OCI-LY7 (cell line): ENCODE measurements around the gene PASD1. TPM values are rescaled to one million over a fixed set of nuclear protein-coding genes. Genes with fewer than 3 reads are reported as not detected.

Experiments
- BruUV-seq: library from RNA; stranded (reverse); fragments of 400-500 nt; replicated peaks from 2 replicates; lab custom pipeline; 2021; lab: Mats Ljungman, UMichigan
- CTCF ChIA-PET: fragments of 300-600 bp; sonication (Branson Sonifier 250); formaldehyde crosslinking; loops from one replicate; lab custom pipeline; 2022; ENCODE audit warnings: antibody characterized with exemption; ENCODE audit not compliant: unreplicated experiment; lab: Charles Lee
- POLR2A ChIA-PET: fragments of 300-600 bp; sonication (Branson Sonifier 250); formaldehyde crosslinking; loops from one replicate; lab custom pipeline; 2022; ENCODE audit warnings: antibody characterized with exemption; lab: Charles Lee
- DNase-seq: peaks from one replicate; pipeline ENCODE4 v3.0.0-alpha.2; 2015; ENCODE audit warnings: low spot score
- H2AFZ ChIP-seq: fragments of 200-600 bp; sonication (generic), shearing (Covaris generic); 2 replicates; pipeline ENCODE4 v1.6.1; 2014; ENCODE audit warnings: mild to moderate bottlenecking, antibody characterized with exemption, low read length, moderate library complexity
- H3K27ac ChIP-seq: fragments of 200-600 bp; sonication (generic); 2 replicates; pipeline ENCODE4 v1.5.1; 2014; ENCODE audit warnings: mixed run types, low read depth, mild to moderate bottlenecking, moderate library complexity, low read length, inconsistent platforms; ENCODE audit not compliant: poor library complexity, severe bottlenecking
- H3K36me3 ChIP-seq: fragments of 200-600 bp; sonication (generic); 2 replicates; pipeline ENCODE4 v1.6.1; 2014; ENCODE audit warnings: mild to moderate bottlenecking, antibody characterized with exemption, low read length, moderate library complexity, mixed read lengths; ENCODE audit not compliant: insufficient read depth
- H3K4me1 ChIP-seq: fragments of 200-600 bp; sonication (generic); 2 replicates; pipeline ENCODE4 v1.5.1; 2014; ENCODE audit warnings: mild to moderate bottlenecking, low read length; ENCODE audit not compliant: insufficient read depth, poor library complexity, severe bottlenecking
- H3K4me2 ChIP-seq: fragments of 200-600 bp; sonication (generic); 2 replicates; pipeline ENCODE4 v1.6.1; 2014; ENCODE audit warnings: mild to moderate bottlenecking, low read length
- H3K4me3 ChIP-seq: fragments of 200-600 bp; sonication (generic); 2 replicates; pipeline ENCODE4 v1.5.1; 2014; ENCODE audit warnings: mild to moderate bottlenecking, low read depth, low read length; ENCODE audit not compliant: poor library complexity, severe bottlenecking
- H3K79me2 ChIP-seq: fragments of 200-600 bp; sonication (generic); 2 replicates; pipeline ENCODE4 v1.6.1; 2016; ENCODE audit warnings: low read depth, mild to moderate bottlenecking, low read length, moderate library complexity, mixed read lengths; ENCODE audit not compliant: insufficient read depth
- H3K9me2 ChIP-seq: fragments of 200-600 bp; sonication (generic); 2 replicates; pipeline ENCODE4 v1.6.1; 2016; ENCODE audit warnings: mild to moderate bottlenecking, low read length, mixed read lengths; ENCODE audit not compliant: insufficient read depth
- H3K9me3 ChIP-seq: fragments of 200-600 bp; sonication (generic); 2 replicates; pipeline ENCODE4 v1.6.1; 2014; ENCODE audit warnings: mild to moderate bottlenecking, mixed run types, low read length, mixed read lengths
- H4K20me1 ChIP-seq: fragments of 200-600 bp; sonication (generic); 2 replicates; pipeline ENCODE4 v1.6.1; 2014; ENCODE audit warnings: mild to moderate bottlenecking, antibody characterized with exemption, low read length, moderate library complexity, mixed read lengths; ENCODE audit not compliant: insufficient read depth
- EZH2phosphoT487 ChIP-seq: fragments of 200-600 bp; sonication (generic); IDR thresholded peaks from 2 replicates; pipeline ENCODE4 v1.6.1; 2018; ENCODE audit warnings: low read depth, borderline replicate concordance, mild to moderate bottlenecking, mixed run types, antibody characterized with exemption, low read length, moderate library complexity, mixed read lengths
- intact Hi-C: fragments of 100-400 bp; cut with micrococcal nuclease; formaldehyde crosslinking; loops from one replicate; pipeline ENCODE4 v1.10.0; 2022; ENCODE audit not compliant: unreplicated experiment
- total RNA-seq, 2 experiments: library from RNA; depleted of rRNA in 1 of 2; stranded (reverse); fragments of >200 nt in 1 of 2; shearing (Covaris generic) in 1 of 2; gene quantifications; 2 replicates each; pipeline ENCODE4 v1.2.3, GENCODE V29; 2014 to 2022
- TF ChIP-seq, protein P1 (sequence below): fragments of 200-600 bp; sonication (generic); conservative IDR thresholded peaks from 2 replicates; pipeline ENCODE4 v1.5.1; 2014; ENCODE audit warnings: mild to moderate bottlenecking, antibody characterized with exemption, low read length, moderate library complexity, mixed read lengths

The PASD1 gene
- total RNA-seq, 2 experiments from 2014 or later, result not detected

DNA sequence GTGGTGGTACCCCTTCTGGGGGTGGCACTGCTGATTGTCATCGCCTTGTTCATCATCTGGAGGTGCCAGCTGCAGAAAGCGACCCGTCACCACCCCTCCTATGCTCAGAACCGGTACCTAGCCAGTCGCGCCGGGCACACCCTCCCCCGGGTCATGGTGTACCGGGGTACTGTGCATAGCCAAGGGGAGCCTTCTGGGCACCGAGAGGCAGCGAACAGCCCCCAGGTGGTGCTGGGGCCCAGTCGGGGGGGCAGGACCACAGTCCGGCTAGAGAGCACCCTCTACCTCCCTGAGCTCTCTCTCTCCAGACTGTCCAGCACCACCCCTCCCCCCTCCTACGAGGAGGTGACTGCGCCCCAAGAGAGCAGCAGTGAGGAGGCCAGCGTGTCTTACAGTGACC lies 137.1 kb downstream of the PASD1 start:
- intact Hi-C loops, result no loop called here
- Histone ChIP-seq H2AFZ (no peak overlapping the region), H3K9me2 (no peaks in the 10 kb centered on the region), H3K4me1 (no peaks in the 10 kb centered on the region), H3K36me3 (no peaks in the 10 kb centered on the region), H3K27ac (no peak overlapping the region), H3K4me3 (no peak overlapping the region), H3K9me3 (no peaks in the 10 kb centered on the region), H3K4me2 (no peak overlapping the region), H4K20me1 (no peaks in the 10 kb centered on the region), H3K79me2 (no peaks in the 10 kb centered on the region)
- TF ChIP-seq, protein P1, sequence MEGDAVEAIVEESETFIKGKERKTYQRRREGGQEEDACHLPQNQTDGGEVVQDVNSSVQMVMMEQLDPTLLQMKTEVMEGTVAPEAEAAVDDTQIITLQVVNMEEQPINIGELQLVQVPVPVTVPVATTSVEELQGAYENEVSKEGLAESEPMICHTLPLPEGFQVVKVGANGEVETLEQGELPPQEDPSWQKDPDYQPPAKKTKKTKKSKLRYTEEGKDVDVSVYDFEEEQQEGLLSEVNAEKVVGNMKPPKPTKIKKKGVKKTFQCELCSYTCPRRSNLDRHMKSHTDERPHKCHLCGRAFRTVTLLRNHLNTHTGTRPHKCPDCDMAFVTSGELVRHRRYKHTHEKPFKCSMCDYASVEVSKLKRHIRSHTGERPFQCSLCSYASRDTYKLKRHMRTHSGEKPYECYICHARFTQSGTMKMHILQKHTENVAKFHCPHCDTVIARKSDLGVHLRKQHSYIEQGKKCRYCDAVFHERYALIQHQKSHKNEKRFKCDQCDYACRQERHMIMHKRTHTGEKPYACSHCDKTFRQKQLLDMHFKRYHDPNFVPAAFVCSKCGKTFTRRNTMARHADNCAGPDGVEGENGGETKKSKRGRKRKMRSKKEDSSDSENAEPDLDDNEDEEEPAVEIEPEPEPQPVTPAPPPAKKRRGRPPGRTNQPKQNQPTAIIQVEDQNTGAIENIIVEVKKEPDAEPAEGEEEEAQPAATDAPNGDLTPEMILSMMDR, result no peak
- TF ChIP-seq EZH2phosphoT487, result no peak
- no TSS peak for BruUV-seq
- no peak for DNase-seq
- CTCF ChIA-PET, result no interaction called here
- POLR2A ChIA-PET, result no interaction called here

GRCh38 chrX:151701071-151701470 lies 137.6 kb downstream of the PASD1 start:
- ChIA-PET POLR2A (no interaction called here), CTCF (no interaction called here)
- Histone ChIP-seq H4K20me1 (no peaks in the 10 kb centered on the region), H3K9me3 (no peaks in the 10 kb centered on the region), H3K9me2 (no peaks in the 10 kb centered on the region), H2AFZ (no peak overlapping the region), H3K36me3 (no peaks in the 10 kb centered on the region), H3K4me3 (no peak overlapping the region), H3K4me1 (no peaks in the 10 kb centered on the region), H3K27ac (no peak overlapping the region), H3K4me2 (no peak overlapping the region), H3K79me2 (no peaks in the 10 kb centered on the region)
- no peak for TF ChIP-seq EZH2phosphoT487
- TF ChIP-seq, protein P1, result no peak
- intact Hi-C loops, result no loop called here
- no peak for DNase-seq
- BruUV-seq, result no TSS peak

DNA sequence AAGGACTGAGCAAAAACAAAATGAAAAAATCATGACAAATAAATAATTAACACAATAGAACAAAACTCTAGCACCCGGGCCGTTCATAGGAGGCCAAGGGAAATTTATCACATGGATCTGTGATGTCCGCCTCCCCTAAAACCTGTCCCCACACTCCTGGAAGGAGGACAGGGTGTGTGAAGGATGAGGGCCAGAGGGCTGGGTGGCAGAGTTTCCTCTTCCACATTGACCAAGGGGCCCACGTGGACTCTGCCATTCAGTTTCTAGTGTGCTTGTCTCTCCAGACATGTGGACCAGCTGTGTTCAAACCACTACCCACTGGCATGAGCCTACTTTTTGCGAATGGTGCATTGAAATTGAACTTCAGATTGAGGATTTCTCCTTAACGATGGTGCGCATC lies 138.1 kb downstream of the PASD1 start:
- ChIA-PET CTCF (no interaction called here), POLR2A (no interaction called here)
- H3K9me3 ChIP-seq, result no peaks in the 10 kb centered on the region
- no peaks in the 10 kb centered on the region for H3K9me2 ChIP-seq
- H3K79me2 ChIP-seq, result no peaks in the 10 kb centered on the region
- DNase-seq, result no peak
- H3K4me1 ChIP-seq, result no peaks in the 10 kb centered on the region
- intact Hi-C loops, result no loop called here
- H3K4me2 ChIP-seq, result no peak overlapping the region
- BruUV-seq, result no TSS peak
- H4K20me1 ChIP-seq, result no peaks in the 10 kb centered on the region
- H3K4me3 ChIP-seq, result no peak overlapping the region
- H2AFZ ChIP-seq, result no peak overlapping the region
- no peak overlapping the region for H3K27ac ChIP-seq
- no peak for TF ChIP-seq EZH2phosphoT487
- TF ChIP-seq, protein P1, result no peak
- no peaks in the 10 kb centered on the region for H3K36me3 ChIP-seq
